ENCODE measurements around the gene MACROD2.

Gene MACROD2

DNA sequence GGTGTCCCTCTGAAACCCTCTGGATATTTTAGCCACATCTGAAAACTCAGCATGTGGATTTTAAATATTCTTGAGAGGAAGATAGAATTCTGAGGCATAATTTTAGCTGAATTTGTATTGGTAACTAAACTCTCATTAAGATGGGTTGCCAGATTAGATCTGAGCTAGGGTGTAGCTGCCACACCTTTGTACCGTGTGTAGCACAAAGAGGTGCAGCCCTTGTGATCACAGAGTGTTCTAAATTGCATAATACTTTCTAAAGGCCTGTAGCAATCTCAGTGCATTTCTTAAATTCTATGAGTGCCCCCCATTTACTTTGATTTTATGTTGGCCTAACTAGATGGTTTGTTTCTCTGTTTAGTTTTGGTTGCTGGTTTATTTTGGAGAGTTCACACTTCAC is 289.1 kb downstream of the MACROD2 start:
- no peak for DNase-seq

DNA sequence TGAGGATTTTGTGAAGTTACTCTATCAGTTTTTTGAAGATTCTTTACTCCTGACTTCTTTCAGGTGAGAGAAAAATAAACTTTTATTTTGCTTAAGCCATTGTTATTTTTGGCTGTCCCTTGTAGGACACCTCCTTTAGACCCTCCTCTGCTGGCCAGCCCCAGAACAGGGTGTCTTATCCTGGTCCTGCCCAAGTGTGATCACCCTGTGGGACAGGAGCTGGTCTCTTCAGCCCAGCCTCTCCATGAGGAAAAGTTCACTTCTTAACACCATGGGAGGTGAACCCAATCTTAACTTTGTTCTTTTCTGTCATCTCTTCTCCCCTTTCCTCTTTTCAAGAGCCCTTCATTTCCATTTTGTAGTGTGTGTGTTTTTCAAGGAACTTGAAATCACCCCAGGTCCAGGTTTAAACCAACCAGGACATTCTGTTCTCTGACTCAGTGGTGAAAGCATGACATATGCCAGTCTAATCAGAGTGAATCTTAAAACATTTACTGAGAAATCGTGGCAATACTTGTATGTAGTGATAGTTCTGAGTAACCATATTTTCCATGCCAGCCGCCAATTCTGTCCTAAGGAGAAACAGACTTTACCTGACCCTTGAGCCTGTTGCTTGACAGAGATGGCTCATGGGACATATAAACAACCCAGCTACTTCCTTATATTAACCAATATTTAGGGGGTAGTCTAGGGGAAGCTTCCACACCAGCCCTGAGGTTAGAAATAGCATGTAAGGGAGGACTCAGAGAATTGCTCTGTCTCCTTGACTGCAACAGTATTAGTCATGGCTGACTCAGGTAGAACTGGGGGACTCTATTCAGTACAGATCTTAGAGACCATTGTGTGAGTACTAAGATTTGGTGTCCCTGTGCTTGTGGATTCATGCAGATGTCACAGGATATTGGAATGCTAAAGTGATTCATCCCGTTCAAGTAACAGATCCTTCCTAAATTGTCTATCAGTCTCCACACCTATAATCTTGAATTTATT is 293.3 kb downstream of the MACROD2 start:
- DNase-seq: no peak

DNA sequence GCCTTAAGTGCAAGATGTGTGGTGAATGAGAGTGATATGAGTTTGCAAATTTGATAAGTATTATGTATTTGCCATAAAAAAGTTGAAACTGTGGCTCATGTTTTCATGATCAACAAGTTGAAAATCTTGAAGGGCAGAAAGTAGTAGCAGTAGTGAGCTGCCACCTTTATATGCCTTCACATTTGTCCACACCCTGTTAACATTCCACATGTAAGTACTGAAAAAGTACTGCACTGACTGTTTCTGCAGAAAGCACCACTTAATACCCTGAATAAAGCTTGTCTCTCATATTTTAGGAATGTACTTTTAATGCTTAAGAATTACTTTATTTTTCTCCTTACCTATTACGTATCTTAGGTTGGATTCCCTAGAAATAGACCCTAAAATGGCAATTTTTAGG is 296.2 kb downstream of the MACROD2 start:
- DNase-seq: no peak

DNA sequence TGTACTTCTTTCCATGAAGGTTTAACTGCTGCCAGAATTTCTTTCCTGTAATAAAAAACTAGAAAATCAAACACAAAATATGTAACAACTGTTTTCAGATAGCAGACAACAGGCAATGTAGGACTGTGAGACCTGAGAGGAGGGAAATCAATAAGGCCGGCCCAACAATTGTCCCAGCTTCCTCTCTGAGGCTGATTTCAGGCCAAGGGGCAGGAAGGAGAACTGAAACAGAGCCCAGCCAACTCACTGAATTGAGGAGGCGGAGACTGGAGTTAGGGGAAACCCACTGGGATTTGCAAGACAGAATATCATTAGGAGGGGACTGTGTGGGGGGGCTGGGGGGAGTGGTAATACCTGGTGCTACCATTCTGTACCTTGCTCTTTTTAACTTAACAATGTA is 299.9 kb downstream of the MACROD2 start:
- DNase-seq: no peak

DNA sequence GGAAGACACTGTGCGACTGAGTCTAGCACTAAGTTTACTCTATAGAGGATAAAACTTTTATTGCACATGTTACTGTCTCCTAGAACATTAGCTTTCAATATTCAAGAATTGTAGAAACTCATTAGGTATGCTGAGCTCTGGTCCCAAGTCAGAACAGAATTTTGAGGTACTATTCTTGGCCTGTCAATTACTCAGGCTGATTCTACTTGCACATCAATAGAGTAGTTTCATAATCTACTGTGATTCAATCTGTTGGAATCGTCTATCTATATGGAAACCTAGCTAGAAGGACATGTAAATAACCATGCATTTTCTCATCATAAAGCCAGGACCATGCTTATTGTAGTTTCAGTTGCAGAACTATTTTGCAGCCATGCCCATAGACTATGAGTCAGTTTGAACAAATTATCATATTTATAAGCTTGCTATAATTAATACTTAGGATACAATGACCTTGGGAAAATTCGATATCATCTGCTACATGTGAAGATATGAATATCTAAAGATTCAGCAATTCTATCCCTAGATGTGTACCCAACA is 300.5 kb downstream of the MACROD2 start:
- no peak for DNase-seq

DNA sequence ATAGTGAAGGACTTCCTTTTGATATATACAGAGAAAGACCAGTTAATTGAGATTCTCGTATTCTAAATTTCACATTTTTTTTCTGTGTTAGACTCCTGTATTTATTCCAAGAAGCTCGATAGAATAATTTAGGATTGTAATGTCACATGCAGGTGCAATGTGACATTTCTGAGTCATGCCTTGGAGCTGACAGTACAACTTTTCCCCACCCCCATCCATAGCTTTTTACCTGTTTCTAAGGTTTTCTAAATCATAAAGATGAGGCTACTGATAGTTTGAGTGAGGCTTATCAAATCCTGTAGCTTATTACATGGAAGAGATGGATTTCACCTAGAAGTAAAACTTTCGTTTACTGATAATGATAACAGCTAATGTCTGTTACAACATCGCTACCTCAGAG is 304.5 kb downstream of the MACROD2 start:
- no peak for DNase-seq

DNA sequence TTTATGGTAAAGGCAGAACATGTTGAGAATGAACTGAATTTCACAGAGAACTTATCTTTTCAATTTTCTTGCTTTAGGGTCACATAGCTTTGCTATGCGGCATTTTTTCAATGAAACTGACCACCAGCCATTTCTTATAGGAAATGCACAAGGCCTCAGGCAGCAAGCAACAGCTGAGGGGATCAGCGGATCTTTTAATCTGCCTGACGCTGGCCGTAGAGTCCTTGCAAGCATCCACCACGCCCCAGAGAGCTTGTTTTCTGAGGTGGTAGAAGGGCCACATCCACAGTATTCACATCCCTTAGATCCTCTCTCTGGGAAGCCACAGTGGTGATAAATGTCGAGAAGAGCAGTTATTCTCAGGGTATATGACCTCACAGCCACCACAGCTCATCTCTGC is 307.8 kb downstream of the MACROD2 start:
- no peak for DNase-seq

DNA sequence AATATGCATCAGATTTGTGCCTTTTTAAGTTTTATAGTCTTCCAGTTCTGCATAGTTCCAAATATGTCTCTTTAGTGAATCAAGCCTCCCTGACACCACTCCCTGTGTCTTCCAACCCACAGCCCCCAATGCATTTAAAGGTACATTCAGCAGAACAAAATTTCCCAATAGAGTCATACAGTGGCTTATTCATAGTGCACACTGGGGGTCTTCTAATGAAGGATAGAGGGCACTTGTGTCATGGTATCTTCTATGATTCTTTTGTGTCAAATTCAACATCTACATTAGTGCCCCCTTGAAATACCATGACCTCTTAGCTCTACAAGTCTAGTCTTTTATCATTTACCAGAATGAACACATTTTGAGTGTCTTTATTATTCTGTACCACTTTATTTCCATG is 308.3 kb downstream of the MACROD2 start:
- DNase-seq: no peak

DNA sequence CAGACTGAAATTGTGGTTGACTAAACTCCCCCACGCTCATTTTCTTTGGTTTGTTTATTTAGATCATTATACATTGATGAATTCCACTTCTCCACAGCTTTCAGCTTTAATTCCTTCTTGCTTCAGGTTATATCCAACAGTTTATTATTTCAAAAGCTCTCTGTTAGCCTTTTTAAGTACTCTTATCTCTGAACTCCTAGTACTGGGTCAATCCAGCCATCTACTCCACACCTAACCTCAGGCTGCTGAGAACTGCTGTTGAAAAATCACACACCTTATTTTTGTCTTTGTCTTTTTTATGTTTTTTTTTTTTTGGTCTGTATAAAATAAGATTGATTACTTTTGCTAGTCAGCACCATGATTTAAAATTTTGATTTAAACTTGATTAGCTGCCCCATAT is 309.2 kb downstream of the MACROD2 start:
- DNase-seq: no peak

DNA sequence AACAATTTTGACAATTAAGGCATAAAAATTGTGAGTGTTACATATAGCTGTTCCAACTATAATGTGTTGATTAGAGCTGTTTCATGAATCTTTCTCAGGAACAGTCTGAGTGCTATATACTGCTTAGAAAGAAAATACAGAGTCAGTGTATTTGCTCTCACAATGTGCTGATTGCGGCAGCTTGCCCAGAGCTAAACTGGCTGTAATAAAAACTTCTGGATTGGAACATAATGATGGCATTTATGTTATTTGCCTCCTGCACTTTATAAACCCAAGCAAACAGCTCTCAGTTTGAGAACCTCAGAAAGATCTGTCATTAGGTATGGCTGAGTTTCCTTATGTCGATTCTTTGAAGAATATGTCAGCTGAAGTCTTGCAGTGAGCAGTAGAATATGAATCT is 312.6 kb downstream of the MACROD2 start:
- DNase-seq: no peak

DNA sequence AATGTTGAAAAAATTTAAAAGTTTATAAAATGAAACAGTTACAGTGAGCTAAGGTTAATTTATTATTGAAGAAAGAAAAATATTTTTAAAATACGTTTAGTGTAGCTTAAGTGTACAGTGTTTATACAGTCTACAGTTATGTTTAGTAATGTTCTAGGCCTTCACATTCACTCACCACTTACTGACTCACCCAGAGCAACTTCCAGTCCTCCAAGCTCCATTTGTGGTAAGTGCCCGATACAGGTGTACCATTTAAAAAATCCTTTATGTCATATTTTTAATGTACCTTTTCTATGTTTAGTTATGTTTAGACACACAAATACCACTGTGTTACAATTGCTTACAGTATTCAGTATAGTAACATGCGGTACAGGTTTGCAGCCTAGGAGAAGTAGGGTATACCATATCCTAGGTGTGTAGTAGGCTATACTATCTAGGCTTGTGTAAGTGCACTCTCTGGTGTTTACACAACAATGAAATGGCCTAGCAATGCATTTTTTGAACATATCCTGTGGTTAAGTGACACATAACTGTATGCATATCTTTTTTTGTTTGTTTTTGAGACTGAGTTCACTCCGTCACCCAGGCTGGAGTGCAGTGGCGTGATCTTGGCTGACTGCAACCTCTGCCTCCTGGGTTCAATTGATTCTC is 315.8 kb downstream of the MACROD2 start:
- DNase-seq: no peak

DNA sequence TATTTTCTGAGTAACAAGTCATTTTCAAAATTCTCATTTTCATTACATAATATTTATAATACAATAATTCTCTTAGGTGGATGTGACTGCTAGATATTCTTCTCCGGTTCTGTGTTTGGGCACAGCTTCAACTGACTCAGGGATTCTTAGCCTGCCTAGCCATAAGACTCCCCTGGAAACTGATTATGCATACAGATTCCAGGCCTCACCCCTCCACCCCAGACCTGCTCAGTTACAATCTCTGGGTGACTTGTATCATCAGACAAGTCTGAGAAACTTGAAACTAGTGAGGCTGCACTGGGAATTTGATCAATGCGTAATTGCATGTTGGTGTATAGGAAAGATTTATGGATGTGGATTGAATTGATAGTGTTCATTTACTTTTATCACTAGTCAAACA is 316.7 kb downstream of the MACROD2 start:
- no peak for DNase-seq

DNA sequence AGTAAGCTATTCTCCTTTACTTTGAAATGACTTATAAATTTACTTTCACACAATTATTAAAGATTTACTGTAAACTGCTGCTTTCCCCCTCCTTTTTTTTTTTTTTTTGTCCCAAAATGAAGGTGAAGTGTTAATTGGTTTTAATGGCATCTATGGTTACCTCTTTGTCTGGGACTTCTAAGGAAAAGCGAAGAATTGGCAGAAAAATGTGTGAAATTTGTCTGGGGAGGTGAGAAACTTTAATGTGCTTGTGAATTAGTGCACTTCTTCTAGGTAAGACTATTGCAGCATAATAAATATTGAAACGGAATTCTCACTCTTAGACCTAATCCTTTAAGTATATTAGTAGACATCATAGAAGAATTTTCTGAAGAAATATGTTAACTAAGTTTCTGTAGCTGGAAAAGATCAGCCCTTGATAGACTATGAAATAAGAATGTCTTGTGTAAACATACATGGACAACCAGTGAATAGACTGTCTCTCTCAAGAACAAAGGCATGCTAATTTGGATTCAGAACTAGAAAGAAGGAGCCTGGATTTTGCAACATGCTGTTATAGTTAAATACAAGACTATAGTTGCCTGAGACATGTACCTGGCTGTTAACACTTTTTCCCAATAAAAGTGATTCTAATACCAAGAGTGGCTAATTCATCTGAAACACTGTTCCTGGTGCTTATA is 318.2 kb downstream of the MACROD2 start:
- DNase-seq: no peak

DNA sequence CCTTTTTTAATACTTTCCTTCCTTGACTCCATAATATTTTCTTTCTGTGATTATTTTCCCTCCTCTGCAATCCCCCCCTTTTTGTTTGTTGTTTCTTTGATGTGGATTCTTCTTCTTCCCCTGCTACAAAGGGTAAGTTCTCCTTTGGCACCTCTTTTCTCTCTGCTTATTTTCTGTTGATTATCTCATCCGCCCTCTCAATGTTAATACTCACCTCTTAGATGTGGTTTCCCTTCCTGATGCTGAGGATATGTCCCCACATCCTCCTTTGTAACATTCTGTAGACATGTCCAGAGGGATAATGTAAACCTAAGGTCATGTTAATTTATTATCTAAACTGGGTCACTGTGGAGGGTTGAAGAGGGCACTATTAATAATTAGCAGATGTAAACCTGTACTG is 324.4 kb downstream of the MACROD2 start:
- DNase-seq: no peak

DNA sequence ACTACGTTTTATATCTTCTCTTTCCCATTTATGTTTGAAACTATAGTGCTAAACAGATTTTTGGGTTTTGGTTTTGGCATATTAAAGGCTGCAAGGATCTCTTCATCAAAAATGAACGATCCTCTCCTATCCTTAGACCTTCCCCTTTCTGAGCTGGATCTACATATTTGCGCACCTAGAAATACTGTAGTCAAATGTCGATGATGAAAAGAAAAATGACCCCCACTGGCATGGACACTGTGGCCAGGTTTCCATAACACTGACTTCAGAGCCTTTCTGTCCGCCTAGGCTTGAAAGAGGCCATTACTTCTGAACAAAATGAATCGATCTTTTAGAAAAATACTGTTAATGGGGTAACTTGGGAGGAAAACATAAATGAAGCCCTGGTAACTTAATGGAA is 336.3 kb downstream of the MACROD2 start:
- DNase-seq: no peak

DNA sequence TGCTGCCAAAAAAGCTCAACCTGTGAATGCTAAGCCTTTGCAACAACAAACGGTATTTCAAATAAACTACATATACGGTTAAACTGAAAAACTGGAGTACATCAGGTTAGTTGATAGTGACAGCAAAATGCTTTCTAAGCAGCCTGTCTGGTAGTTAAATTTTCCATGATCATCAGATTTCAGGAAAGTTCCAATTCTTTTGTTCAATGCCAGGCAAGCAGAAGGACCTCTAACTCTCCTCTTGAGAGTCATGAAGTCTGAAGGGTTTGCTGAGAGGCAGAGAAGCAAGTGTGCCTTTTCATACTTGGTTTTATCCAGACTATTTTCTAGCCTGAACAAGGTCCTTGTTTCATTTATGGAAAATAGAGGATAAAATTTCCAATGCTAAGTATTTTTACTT is 337.6 kb downstream of the MACROD2 start:
- no peak for DNase-seq

DNA sequence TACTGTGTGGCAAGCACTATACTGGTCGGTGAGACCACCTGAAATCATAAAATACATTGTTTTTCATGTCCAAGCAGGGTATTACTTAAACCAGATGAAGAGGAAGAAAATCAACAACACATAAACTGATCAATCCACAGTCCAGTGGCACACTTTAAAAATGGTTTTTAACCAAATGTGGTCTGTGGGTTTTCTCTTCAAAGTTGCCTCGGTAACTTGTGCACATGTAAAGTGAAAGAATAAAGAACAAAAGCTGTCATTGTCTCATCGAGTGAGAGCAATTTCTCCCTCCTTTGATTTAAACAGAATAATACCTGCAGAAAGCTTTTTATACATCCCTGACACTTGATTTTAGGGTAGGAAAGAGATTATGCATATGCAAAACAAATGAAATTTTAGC is 338.4 kb downstream of the MACROD2 start:
- DNase-seq: no peak

DNA sequence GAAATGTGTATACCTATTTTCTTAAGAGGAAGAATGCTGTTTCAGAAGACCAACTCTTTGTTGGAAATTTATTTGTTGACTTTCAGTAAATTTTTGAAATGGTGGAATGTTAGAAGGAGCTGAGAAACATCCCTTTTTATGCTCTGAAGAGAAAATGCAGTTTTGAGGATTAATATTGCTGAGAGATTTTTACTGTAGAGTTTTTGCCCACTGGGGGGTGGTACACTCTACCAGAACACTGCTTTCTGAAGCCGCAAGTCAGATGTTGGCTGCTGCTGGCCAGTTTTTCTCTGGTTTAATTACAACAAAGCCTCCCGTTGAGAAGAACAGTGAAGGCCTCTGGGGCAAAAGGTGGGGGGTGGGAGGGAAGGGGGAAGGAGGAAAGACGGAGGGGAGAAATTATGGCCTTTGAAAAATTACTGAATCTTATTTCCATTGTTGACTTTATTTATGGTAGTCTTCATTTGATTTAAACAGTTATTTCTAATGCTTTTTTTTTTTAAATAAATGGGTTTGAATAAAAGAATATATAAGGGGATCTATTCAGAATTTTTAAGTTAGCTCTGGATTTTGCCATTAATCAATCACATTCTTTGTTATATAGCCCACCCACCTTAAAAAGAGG is 339.1 kb downstream of the MACROD2 start:
- DNase-seq: peak; percentile 36

DNA sequence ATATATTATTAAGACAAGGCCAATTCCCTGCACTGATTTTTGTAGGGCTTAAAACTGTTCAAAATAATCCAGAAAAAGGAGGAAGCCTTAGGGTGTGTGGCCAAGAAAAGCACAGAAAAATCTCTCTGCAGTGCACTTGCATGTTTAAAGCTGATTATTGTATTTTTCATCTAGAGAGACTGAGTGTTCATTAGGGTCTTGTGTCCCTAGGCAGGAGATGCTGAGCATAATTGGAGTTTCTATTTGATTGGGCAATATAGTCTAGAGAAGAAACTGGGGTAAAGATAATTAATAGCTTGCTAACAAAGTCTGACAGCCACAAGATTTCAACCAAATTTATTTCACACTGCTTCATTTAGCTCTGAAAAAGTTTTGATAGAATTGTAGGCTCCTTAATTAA is 339.7 kb downstream of the MACROD2 start:
- no peak for DNase-seq

DNA sequence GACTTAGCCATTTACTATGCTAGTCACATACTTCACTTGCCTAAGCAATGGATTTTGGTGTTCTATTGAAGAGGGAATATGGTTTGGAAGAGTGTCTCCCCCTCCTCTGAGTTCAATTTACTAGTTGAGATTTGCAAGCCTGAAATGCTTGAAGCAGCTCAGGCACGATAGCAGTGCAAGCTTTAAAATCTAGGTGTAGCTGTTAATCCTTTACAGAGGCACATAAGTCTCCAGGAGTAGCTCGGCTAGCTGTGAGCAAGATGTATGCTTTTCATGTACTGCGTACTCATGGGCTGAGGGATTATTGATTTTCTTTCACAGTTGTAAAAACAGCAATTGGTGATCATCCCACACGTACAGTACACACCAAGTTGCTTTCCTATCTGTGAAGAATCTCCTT is 341.4 kb downstream of the MACROD2 start:
- DNase-seq: no peak

DNA sequence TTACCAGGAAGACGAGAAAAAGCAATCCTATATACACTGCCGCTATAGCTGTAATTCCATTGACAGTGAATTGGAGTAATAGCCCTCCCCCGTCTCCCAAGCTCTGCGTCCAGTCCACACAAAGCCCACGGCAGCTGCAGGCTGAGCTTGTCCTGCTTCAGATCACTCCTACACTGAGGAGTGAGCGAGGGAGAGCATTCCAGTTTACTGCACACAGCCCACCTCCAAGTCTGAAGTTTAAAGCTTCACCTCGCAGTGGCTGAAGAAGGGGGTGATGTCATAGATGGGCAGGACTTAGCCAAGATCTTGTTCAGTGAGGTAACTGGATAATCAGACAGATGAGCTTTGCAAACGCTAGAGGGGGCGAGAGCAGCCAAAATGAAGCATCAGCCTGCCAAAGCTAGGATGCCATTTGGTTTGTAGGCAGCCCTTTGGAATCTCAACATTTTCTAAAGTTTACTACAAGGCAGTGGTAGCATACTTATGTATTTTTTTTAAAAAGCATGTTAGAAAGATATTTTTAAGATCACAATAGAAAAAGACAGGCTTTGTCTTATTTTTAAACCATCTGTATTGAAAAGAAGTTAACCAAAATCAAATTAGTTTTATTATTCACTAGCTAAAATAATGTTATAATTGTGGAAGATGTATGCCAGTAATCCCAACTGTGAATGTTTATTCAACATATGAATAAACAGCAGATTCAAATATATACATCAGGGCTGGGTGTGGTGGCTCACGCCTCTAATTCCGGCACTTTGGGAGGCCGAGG is 342.3 kb downstream of the MACROD2 start, which contains the start of gene FLRT3:
FLRT3 (minus strand) TSS at position 213 of the 772 bp plus-strand sequence. CDS start 10,106 bp downstream, outside the sequence.
- DNase-seq: peak; percentile 55

DNA sequence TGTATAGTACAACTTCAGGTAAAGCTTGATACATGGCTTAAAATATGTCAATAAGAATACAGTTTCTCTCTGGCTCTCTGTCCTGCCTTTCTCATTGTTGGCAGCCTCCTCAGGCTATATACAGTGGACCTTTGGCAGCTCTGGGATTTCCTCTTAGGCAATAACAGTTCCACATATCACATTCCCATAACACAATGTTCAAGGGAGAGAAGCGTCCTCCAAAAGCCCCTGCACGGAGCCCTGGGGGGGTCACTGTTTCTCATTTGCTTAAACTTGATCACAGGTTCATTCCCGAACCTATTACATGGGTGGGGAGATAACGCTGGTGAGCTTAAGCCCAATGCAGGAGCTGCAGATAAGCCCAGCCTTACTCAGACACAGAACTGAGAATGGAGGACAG is 346.5 kb downstream of the MACROD2 start:
- DNase-seq: no peak
